ENCODE measurements around the gene EME1.
"Not testable (repeated sequence)": the region's sequence is repeated elsewhere in the genome, so short reads cannot be mapped to it uniquely, and the experiment has no call there.

DNA sequence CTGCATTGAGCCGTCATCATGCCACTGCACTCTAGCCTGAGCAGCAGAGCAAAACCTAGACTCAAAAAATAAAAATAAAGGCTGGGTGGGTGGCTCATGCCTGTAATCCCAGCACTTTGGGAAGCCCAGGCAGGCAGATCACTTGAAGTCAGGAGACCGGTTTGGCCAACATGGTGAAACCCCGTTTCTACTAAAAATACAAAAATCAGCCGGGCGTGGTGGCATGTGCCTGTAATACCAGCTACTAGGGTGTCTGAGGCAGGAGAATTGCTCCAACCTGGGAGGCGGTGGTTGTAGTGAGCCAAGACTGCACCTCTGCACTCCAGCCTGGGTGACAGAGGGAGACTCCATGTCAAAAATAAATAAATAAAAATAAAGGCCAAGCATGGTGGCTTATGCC lies 55.1 kb downstream of the EME1 start:
- TF ChIP-seq, protein P1, sequence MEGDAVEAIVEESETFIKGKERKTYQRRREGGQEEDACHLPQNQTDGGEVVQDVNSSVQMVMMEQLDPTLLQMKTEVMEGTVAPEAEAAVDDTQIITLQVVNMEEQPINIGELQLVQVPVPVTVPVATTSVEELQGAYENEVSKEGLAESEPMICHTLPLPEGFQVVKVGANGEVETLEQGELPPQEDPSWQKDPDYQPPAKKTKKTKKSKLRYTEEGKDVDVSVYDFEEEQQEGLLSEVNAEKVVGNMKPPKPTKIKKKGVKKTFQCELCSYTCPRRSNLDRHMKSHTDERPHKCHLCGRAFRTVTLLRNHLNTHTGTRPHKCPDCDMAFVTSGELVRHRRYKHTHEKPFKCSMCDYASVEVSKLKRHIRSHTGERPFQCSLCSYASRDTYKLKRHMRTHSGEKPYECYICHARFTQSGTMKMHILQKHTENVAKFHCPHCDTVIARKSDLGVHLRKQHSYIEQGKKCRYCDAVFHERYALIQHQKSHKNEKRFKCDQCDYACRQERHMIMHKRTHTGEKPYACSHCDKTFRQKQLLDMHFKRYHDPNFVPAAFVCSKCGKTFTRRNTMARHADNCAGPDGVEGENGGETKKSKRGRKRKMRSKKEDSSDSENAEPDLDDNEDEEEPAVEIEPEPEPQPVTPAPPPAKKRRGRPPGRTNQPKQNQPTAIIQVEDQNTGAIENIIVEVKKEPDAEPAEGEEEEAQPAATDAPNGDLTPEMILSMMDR (conservative IDR thresholded peaks at IDR 0.05; ENCODE audit: low read depth, low read length) = not testable (repeated sequence)
- not testable (repeated sequence) for TF ChIP-seq EZH2 (IDR thresholded peaks at IDR 0.05; ENCODE audit: low read length, unreplicated experiment)
